H1 (cell line): ENCODE results near the gene CCS. TPM values are rescaled to one million over a fixed set of nuclear protein-coding genes. Genes with fewer than 3 reads are reported as not detected.

Experiments
- CTCF ChIA-PET: fragments of 300-600 bp; sonication (Branson Sonifier 250); formaldehyde crosslinking; loops from one replicate; lab custom pipeline; 2021; ENCODE audit not compliant: partially characterized antibody; lab: Charles Lee
- POLR2A ChIA-PET: fragments of 300-600 bp; sonication (Branson Sonifier 250); formaldehyde crosslinking; loops from one replicate; lab custom pipeline; 2021; ENCODE audit warnings: inconsistent platforms; ENCODE audit not compliant: partially characterized antibody; lab: Charles Lee
- DNase-seq, 2 experiments: peaks; one replicate each; pipeline versions ENCODE4 v3.0.0 to v3.0.0-alpha.2; 2010 to 2022; ENCODE audit warnings: low spot score in 2 of 2, low read depth in 1 of 2, mixed read lengths in 1 of 2
- FAIRE-seq: peaks from 2 replicates; lab custom pipeline; 2011; peaks lifted over from hg19 to GRCh38; lab: Jason Lieb, UNC
- H2AFZ ChIP-seq: 2 replicates; pipeline ENCODE4 v1.8.1; 2012; ENCODE audit warnings: low read length, inconsistent platforms
- H2AK5ac ChIP-seq: 2 replicates; pipeline ENCODE4 v1.6.1; 2013; ENCODE audit warnings: low read depth, low read length
- H2BK120ac ChIP-seq: replicated peaks from 2 replicates; pipeline ENCODE3; 2013; ENCODE audit warnings: low read depth, low read length, inconsistent platforms
- H2BK12ac ChIP-seq: 2 replicates; pipeline ENCODE4 v1.6.1; 2013; ENCODE audit warnings: low read depth, low read length
- H2BK15ac ChIP-seq: 2 replicates; pipeline ENCODE4 v1.6.1; 2013; ENCODE audit warnings: low read length
- H2BK20ac ChIP-seq: 2 replicates; pipeline ENCODE4 v1.6.1; 2013; ENCODE audit warnings: low read length
- H2BK5ac ChIP-seq: 2 replicates; pipeline ENCODE4 v1.6.1; 2013; ENCODE audit warnings: low read depth, low read length
- H3K14ac ChIP-seq: 2 replicates; pipeline ENCODE4 v1.6.1; 2013; ENCODE audit warnings: inconsistent platforms; ENCODE audit not compliant: insufficient read length
- H3K18ac ChIP-seq: 2 replicates; pipeline ENCODE4 v1.6.1; 2013; ENCODE audit warnings: low read length; ENCODE audit errors: extremely low read depth
- H3K23ac ChIP-seq: 2 replicates; pipeline ENCODE4 v1.6.1; 2013; ENCODE audit warnings: inconsistent platforms; ENCODE audit not compliant: insufficient read length
- H3K23me2 ChIP-seq: 2 replicates; pipeline ENCODE4 v1.6.1; 2013; ENCODE audit warnings: low read depth, low read length
- H3K27ac ChIP-seq: 2 replicates; pipeline ENCODE4 v1.6.1; 2011; ENCODE audit warnings: low read depth, low read length, inconsistent platforms
- H3K27me3 ChIP-seq, 4 experiments: replicated peaks in 1 of 4; 1 replicate in 1 of 4; 2 replicates in 3 of 4; pipeline versions ENCODE4 v1.6.1 to v1.8.1; 2011 to 2013; ENCODE audit warnings: low read length in 3 of 4, mild to moderate bottlenecking in 3 of 4, inconsistent platforms in 2 of 4, mixed read lengths in 2 of 4, moderate library complexity in 1 of 4; ENCODE audit not compliant: control insufficient read depth in 3 of 4, insufficient read depth in 3 of 4; ENCODE audit errors: extremely low read depth in 1 of 4
- H3K36me3 ChIP-seq, 4 experiments: 2 replicates each; pipeline versions ENCODE4 v1.6.1 to v1.8.1; 2011 to 2013; ENCODE audit warnings: mild to moderate bottlenecking in 4 of 4, low read length in 3 of 4, moderate library complexity in 2 of 4, control low read depth in 1 of 4, inconsistent platforms in 1 of 4; ENCODE audit not compliant: insufficient read depth in 4 of 4, control insufficient read depth in 2 of 4
- H3K4ac ChIP-seq: replicated peaks from 2 replicates; pipeline ENCODE3; 2013; ENCODE audit warnings: low read length, low read depth, mixed read lengths, inconsistent platforms; ENCODE audit not compliant: insufficient read length
- H3K4me1 ChIP-seq, 4 experiments: replicated peaks in 1 of 4; 1 replicate in 1 of 4; 2 replicates in 3 of 4; pipeline versions ENCODE4 v1.6.1 to v1.8.1; 2011 to 2013; ENCODE audit warnings: low read length in 3 of 4, inconsistent platforms in 2 of 4, mixed read lengths in 1 of 4; ENCODE audit not compliant: insufficient read depth in 4 of 4, control insufficient read depth in 3 of 4
- H3K4me2 ChIP-seq, 2 experiments: 2 replicates each; pipeline versions ENCODE4 v1.6.1 to v1.8.1; 2011 to 2013; ENCODE audit warnings: low read depth in 2 of 2, low read length in 2 of 2, control low read depth in 1 of 2, inconsistent platforms in 1 of 2, mild to moderate bottlenecking in 1 of 2; ENCODE audit not compliant: insufficient read depth in 1 of 2
- H3K4me3 ChIP-seq, 4 experiments: fragments of 200-600, 300-600 bp in 1 of 4; sonication (generic), shearing (Covaris generic), sonication (Bioruptor Twin) in 1 of 4; 2 replicates each; pipeline versions ENCODE4 v1.5.1 to v1.8.1; 2011 to 2016; ENCODE audit warnings: low read length in 4 of 4, low read depth in 3 of 4, control low read depth in 2 of 4, inconsistent platforms in 2 of 4, mild to moderate bottlenecking in 2 of 4, mixed read lengths in 1 of 4, moderate library complexity in 1 of 4; ENCODE audit not compliant: insufficient read depth in 2 of 4; ENCODE audit errors: extremely low read depth in 1 of 4
- H3K56ac ChIP-seq: replicated peaks from 2 replicates; pipeline ENCODE3; 2013; ENCODE audit warnings: low read depth, mild to moderate bottlenecking, mixed read lengths, low read length, inconsistent platforms; ENCODE audit not compliant: insufficient read length
- H3K79me1 ChIP-seq: 2 replicates; pipeline ENCODE4 v1.6.1; 2013; ENCODE audit warnings: low read depth, low read length, control low read depth
- H3K79me2 ChIP-seq, 2 experiments: 2 replicates each; pipeline versions ENCODE4 v1.6.1 to v1.8.1; 2012 to 2013; ENCODE audit warnings: low read length in 2 of 2, mild to moderate bottlenecking in 2 of 2, inconsistent platforms in 1 of 2; ENCODE audit not compliant: insufficient read depth in 2 of 2, control insufficient read depth in 1 of 2
- H3K9ac ChIP-seq, 4 experiments: replicated peaks in 1 of 4; 1 replicate in 1 of 4; 2 replicates in 3 of 4; pipeline versions ENCODE4 v1.6.1 to v1.8.1; 2011 to 2013; ENCODE audit warnings: low read depth in 3 of 4, low read length in 3 of 4, control low read depth in 2 of 4, mild to moderate bottlenecking in 2 of 4, moderate library complexity in 2 of 4, inconsistent platforms in 1 of 4; ENCODE audit errors: extremely low read depth in 1 of 4
- H3K9me3 ChIP-seq, 2 experiments: 2 replicates each; pipeline versions ENCODE4 v1.6.1 to v1.8.1; 2012 to 2013; ENCODE audit warnings: mild to moderate bottlenecking in 2 of 2, moderate library complexity in 2 of 2, control low read depth in 1 of 2, inconsistent platforms in 1 of 2, low read depth in 1 of 2, low read length in 1 of 2, mixed read lengths in 1 of 2; ENCODE audit not compliant: insufficient read depth in 2 of 2
- H4K20me1 ChIP-seq, 2 experiments: replicated peaks in 1 of 2; 2 replicates each; pipeline versions ENCODE3 to v1.8.1; 2011 to 2013; ENCODE audit warnings: inconsistent platforms in 2 of 2, low read length in 2 of 2, mild to moderate bottlenecking in 1 of 2; ENCODE audit not compliant: insufficient read depth in 2 of 2, control insufficient read depth in 1 of 2
- H4K5ac ChIP-seq: 2 replicates; pipeline ENCODE4 v1.6.1; 2013; ENCODE audit warnings: low read length, low read depth, mixed read lengths, inconsistent platforms; ENCODE audit not compliant: insufficient read length
- H4K8ac ChIP-seq: 2 replicates; pipeline ENCODE4 v1.8.0; 2013; ENCODE audit warnings: mild to moderate bottlenecking, moderate library complexity, low read length, inconsistent platforms; ENCODE audit not compliant: insufficient read depth; ENCODE audit errors: extremely low read depth
- H4K91ac ChIP-seq: replicated peaks from 2 replicates; pipeline ENCODE3; 2013; ENCODE audit warnings: low read length, mixed read lengths, inconsistent platforms; ENCODE audit not compliant: insufficient read length
- POLR2AphosphoS5 ChIP-seq: IDR thresholded peaks from 2 replicates; pipeline ENCODE4 v1.6.1; 2011; ENCODE audit warnings: low read depth, low read length
- TEAD4 ChIP-seq: IDR thresholded peaks from 2 replicates; pipeline ENCODE4 v1.6.1; 2012; ENCODE audit warnings: low read depth, low read length, inconsistent platforms, mixed read lengths
- WGBS, 2 experiments: shearing (Covaris generic) in 1 of 2; methylation state at CpG; one replicate each; pipeline versions ENCODE4 v1.1.6 to v1.1.7; 2013 to 2015; ENCODE audit warnings: low lambda C conversion rate in 2 of 2, mixed read lengths in 2 of 2, inconsistent platforms in 1 of 2, low coverage in 1 of 2, missing lambda C conversion rate in 1 of 2; ENCODE audit not compliant: insufficient replicate concordance in 2 of 2, insufficient coverage in 1 of 2, insufficient read length in 1 of 2; ENCODE audit errors: extremely low coverage in 1 of 2, missing lambda C conversion rate in 1 of 2; 5-methylcytosine and 5-hydroxymethylcytosine counted together
- polyA plus RNA-seq, 7 experiments: library from polyadenylated mRNA; depleted of rRNA in 3 of 7; stranded (reverse) in 5 of 7; unstranded in 2 of 7; fragments of >200 nt in 5 of 7; fragments of 200-250 nt in 2 of 7; gene quantifications; 1 replicate in 5 of 7; 2 replicates in 1 of 7; 4 replicates in 1 of 7; pipeline versions ENCODE4 v1.2.1 to v1.2.3, GENCODE V29; 2011 to 2013; ENCODE audit warnings: missing spikeins in 2 of 7, mixed read lengths in 2 of 7
- total RNA-seq: library from RNA; stranded (reverse); fragmentation: NEBNext Ultra II Directional; extraction: Animal tissue kit (Norgen Biotek cat#: 25700); gene quantifications from 2 replicates; pipeline ENCODE4 v1.2.1, GENCODE V29; 2021

The CCS gene
- total and polyA plus RNA-seq, 2 of the 8 experiments (the other 6 are each of a cell fraction or from before 2014, with no cell fraction given) = 37.1 to 37.7 TPM

DNA sequence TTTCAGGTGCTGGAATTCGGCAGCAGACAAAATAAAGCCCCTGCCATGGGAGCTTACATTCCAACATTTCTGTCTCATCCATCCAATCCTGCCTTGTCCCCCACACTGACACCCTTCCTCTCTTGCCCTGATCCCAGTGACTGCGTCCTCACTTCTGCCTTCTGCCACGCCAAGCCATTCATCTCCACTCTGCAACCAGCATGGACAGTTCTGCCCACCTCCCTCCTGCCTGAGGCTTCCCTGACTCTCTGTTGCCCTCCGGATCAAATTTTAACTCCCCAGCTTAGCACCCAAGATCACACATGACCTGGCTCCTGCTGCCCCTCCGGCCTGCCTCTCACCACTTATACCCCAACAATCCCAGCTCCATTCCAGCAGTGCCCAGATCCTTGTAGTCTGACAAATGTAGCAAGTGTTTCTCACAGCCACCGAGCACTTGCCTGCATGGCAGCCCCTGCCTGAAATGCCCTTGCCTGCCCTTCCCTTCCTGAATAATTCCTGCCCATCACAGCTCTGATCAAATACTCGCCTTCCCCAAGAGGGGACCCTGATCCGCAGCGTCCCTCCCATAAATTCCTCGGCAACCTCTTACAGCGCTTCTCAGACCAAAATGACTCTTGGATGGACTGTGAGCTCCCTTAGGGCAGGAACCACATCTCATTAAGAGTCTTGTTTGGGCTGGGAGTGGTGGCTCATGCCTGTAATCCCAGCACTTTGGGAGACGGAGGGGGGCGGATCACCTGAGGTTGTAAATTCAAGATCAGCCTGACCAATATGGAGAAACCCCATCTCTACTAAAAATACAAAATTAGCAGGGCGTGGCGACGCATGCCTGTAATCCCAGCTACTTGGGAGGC is 44.0 kb upstream of the CCS start:
- Histone ChIP-seq H3K9ac (peak overlapping the region in 1 of 4 experiments; percentile 18; a peak in 2 of 7 replicates), H4K20me1 (peaks cover 0 to 2% of the 10 kb centered on the region in 2 experiments), H2BK120ac (no peak overlapping the region), H3K18ac (no peak overlapping the region), H3K56ac (no peak overlapping the region), H2BK5ac (peak overlapping the region; percentile 35; the same call in 1 of the 2 replicates), H2BK15ac (peak overlapping the region; percentile 13)
- WGBS, 2 experiments = 91% methylated on average over 16 of the region's 16 CpGs; no CpG with 5 or more reads in 1 of the 2 experiments
- FAIRE-seq = no peak
- TF ChIP-seq TEAD4 = 0 out of 2 replicates have a peak, but pooled peaks have one; percentile 30
- TF ChIP-seq POLR2AphosphoS5 = no peak
- TF ChIP-seq, all 59 proteins: peak for 1
- Histone ChIP-seq H3K27me3 (no peaks in the 10 kb centered on the region), H2BK20ac (0 out of 2 replicates have a peak overlapping the region, but pooled peaks have one; percentile 1), H3K14ac (no peak overlapping the region), H2BK12ac (peak overlapping the region; percentile 51; the same call in 1 of the 2 replicates), H3K4ac (no peak overlapping the region), H3K79me1 (peaks cover 5% of the 10 kb centered on the region; the same call in 1 of the 2 replicates), H4K8ac (no peak overlapping the region), H3K4me3 (peak overlapping the region in 2 of 4 experiments; percentile 10 to 84; a peak in 2 of 8 replicates), H3K79me2 (no peaks in the 10 kb centered on the region; a peak in 1 of 4 replicates), H3K36me3 (peaks cover 0 to 4% (median 0%) of the 10 kb centered on the region in 4 experiments; a peak in 1 of 8 replicates), H3K27ac (no peak overlapping the region), H4K5ac (no peak overlapping the region), H2AK5ac (0 out of 2 replicates have a peak overlapping the region, but pooled peaks have one; percentile 25), H3K23me2 (peaks cover 3% of the 10 kb centered on the region; the same call in 1 of the 2 replicates), H3K9me3 (no peaks in the 10 kb centered on the region), H3K4me2 (peak overlapping the region; percentile 50 to 72; a peak in 3 of 4 replicates), H4K91ac (no peak overlapping the region), H2AFZ (no peak overlapping the region), H3K23ac (no peak overlapping the region), H3K4me1 (peaks cover 0 to 15% (median 10%) of the 10 kb centered on the region in 4 experiments; a peak in 6 of 7 replicates)
- DNase-seq = no peak
- ChIA-PET POLR2A (interaction anchor here (0.6 to 7.9 kb wide), 5 partner anchors 13 to 67 kb away, joined by 3 to 54 read pairs (median 5); partner anchors contain the start of genes BBS1 and RBM14), CTCF (interaction anchor here (0.7 to 1.9 kb wide), 11 partner anchors 12 to 160 kb away, joined by 3 to 5 read pairs (median 3); partner anchors contain the start of genes CCDC87 and CCS)
